Ovary (tissue), 3 donors: Measurements from ENCODE around the gene ANKRD42.

Experiments
- CTCF ChIP-seq, 3 donors: fragments of 450-650 bp in 2 of 3; fragments of 200-600 bp in 1 of 3; IDR thresholded peaks; one replicate each; pipeline versions ENCODE4 v1.5.1 to v1.8.0; 2016 to 2022; ENCODE audit warnings: antibody characterized with exemption in 3 of 3, mild to moderate bottlenecking in 1 of 3
- POLR2A ChIP-seq: fragments of 450-650 bp; IDR thresholded peaks from one replicate; pipeline ENCODE4 v1.6.1; 2017; ENCODE audit warnings: antibody characterized with exemption, mild to moderate bottlenecking, moderate library complexity
- donor health status: DM: no; HTN: no; CAD: no.

- TF ChIP-seq POLR2A (no peak), CTCF (IDR thresholded peaks at IDR 0.05) (no peak)
Measured at GRCh38 chr11:83185767-83186166, 7.7 kb upstream of the ANKRD42 start.
